GM12892 (cell line): ENCODE data around the gene HMX1.

ENCODE experiments used
- DNase-seq: peaks from one replicate; pipeline ENCODE4 v3.0.0; 2011; ENCODE audit not compliant: insufficient read length
- FAIRE-seq: peaks from 2 replicates; lab custom pipeline; 2011; peaks lifted over from hg19 to GRCh38; lab: Jason Lieb, UNC
- POLR2A ChIP-seq: IDR thresholded peaks from 2 replicates; pipeline ENCODE4 v1.6.1; 2011; ENCODE audit warnings: low read depth, low read length, control low read depth
- POLR2AphosphoS5 ChIP-seq: IDR thresholded peaks from 2 replicates; pipeline ENCODE4 v1.6.1; 2011; ENCODE audit warnings: low read depth, low read length, control low read depth
- TAF1 ChIP-seq: IDR thresholded peaks from 2 replicates; pipeline ENCODE4 v1.6.1; 2011; ENCODE audit warnings: low read depth, mild to moderate bottlenecking, control low read depth, low read length, borderline replicate concordance

The HMX1 gene

DNA sequence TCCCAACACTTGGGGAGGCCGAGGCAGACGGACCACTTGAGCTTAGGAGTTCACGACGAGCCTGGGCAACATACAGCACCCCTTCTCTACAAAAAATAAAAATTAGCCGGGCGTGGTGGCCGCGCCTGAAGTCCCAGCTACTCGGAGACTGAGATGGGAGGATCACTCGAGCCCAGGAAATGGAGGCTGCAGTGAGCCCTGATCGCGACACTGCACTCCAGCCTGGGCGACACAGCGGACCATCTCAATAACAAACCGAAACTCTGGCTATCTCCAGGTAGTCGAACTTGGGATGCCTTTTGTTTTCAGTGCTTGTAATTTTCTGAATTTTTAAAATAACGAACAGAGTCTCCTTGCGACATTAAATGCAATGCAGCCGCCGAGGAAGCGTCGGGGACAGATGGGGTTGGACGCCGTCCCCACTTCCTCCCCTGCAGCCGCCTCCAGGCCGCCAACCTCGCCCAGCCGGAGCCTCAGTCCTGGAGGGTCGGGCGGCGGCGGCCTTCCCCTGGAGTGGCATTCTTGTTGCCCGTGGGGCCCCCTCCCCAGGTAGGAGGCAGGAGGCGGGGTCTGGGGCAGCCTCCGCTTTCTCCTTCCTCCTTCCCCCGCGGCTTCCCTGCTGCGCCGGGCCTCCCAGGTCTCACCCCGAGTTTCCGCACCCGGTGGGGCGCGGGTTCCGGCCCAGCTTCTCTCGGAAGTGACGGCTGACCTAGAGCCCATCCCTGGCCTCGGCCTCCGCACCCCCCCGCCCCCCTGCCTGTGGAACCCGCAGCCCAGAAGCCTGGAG, 14.6 kb downstream of the HMX1 start:
- no peak for TF ChIP-seq POLR2A
- TF ChIP-seq TAF1 = no peak
- TF ChIP-seq POLR2AphosphoS5 = no peak
- DNase-seq (no peak), FAIRE-seq (no peak)

DNA sequence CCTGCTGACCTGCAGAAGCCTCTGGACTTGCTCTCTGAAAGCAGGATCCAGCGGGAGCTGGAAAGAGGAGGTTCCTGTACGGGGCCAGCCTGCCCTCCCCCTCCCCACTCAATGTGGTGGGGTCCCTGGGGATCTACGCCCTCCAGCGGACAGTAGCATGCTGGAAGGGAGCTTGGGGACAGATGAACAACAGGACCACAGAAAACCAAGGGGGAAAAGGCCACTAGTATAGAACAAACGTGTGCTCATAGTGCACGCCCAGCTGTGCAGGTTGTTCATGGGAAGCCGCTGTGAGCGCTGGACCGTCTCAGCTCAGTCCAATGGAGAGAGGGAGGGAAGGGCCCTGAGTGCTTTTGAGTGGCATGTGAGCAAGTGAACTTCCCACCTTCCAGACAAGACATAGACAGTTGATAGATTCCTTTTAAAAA, 15.8 kb downstream of the HMX1 start:
- FAIRE-seq (no peak), DNase-seq (no peak)
- TF ChIP-seq POLR2AphosphoS5 (no peak), TAF1 (no peak), POLR2A (no peak)

DNA sequence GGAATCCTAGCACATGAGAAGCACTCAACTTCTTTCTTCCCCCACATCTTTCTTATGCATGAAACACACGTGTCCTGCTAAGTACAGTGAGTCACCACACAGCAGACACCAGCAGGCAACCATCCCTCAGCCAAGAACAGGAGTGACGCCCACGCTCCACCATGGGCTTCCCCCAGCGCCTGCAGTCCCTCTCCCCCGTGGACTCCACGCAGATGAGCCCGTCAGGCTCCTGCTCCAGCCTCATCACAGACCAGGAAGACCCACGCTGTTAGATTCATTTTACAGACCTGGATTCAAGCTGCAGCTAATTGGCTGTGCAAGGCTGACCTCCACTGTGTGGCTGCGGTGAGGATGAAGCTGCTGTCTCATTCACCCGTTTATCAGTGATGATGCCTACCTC, 16.7 kb downstream of the HMX1 start:
- no peak for DNase-seq
- no peak for FAIRE-seq
- TF ChIP-seq POLR2AphosphoS5 (no peak), POLR2A (no peak), TAF1 (no peak)

DNA sequence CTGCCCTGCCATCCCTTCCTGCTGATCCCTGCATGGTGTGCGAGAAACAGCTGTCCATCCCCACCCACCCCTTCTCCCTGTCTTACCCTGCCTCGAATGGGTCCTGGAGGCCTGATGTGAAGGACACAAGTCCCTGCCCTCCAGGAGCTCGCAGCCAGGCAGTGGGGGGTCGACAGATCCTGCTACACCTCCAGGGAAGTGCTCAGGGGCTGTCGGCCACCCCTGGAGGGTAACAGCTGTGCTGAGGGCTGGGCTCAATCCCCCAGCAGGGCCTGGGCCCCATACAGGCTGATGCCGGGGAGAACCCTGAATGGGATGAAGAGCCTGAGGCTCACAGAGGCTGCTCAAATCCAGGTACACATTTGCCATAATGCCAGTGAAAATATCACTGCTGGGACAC, 17.6 kb downstream of the HMX1 start:
- no peak for TF ChIP-seq POLR2AphosphoS5
- DNase-seq (no peak), FAIRE-seq (no peak)

DNA sequence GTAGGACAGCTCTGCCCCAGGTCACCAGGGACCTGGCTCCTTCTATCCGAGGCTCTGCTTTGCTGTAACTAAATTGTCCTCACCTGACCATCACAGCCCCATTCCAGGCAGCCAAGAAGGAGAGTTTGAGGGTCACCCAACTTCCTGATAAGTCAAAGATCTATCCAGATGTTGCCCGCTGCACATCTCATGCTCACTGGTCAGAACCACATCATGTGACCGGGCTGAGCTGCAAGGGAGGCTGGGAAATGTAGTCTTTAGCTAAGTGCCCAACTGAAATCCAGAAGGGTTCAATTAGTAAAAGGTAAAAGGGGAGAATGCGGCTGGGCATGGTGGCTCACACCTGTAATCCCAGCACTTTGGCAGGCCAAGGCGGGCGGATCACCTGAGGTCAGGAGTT, 18.4 kb downstream of the HMX1 start:
- TF ChIP-seq POLR2A (no peak), POLR2AphosphoS5 (no peak), TAF1 (no peak)
- FAIRE-seq (no peak), DNase-seq (no peak)

DNA sequence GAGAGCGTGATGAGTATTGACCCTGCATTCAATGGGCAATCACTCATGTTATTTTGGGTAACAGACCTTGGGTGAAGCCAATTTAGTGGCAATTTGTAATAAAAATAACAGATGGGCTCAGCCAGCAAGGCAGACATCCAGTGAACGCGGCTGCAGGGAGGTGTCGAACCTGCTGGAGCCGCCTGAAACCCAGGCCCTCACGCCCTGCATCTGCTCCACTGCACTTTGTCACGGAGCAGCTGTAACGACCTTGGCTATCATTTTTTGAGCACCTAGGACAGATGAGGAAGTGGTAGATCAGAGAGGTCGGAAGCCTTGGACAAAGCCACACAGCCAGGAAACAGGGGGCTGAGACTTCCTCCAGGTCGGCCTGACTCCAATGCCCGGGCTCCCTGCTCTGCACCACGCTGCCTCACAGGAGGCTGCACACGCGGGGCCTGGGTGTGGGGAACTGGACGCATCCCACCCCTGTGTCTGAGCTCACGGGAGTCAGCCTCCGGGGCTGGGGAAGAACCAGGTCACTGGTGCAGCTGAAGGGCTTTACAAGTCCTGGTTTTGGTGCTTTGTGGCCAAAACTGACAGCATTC, 19.4 kb downstream of the HMX1 start:
- DNase-seq (no peak), FAIRE-seq (no peak)
- no peak for TF ChIP-seq POLR2A
- TF ChIP-seq TAF1 = no peak
- TF ChIP-seq POLR2AphosphoS5 = no peak

DNA sequence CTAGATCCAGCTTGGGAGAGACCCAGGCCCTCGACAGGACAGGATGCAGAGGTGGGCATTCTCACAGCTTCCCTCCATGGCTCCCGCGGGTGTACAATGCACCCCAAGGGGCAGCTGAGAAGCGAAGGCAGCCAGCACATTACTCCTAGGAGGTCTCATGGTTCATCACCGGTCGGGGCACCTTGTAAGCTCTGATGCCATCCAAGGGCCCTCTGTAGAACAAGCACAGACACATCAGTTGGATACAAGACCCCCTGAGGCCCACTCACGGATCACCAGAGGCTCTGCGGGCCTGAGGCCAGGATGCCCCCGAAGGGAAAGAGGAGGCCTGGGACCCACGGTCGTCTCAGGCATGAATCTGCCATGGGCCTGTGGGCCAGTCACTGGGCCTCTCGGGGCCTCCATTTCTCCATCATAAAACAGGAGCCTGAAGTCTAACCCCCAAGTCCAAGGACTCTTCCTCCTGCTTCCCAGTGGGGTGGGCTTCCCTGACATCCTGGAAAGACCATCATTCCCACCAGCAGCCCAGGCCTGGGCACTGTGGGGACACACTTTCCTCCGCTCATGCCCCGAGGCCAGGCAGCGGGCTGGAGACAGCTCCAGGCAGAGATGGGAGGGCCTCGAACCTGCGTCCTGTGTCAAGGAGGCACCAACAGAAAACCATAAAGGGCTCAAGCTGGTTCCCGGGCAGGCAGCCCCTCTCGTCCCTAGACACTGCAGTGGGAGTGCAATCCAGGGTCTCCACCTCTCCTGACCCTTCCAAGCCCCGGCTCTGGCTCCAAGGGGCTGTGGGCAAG, 20.1 kb downstream of the HMX1 start:
- no peak for FAIRE-seq
- TF ChIP-seq POLR2AphosphoS5 = no peak
- no peak for TF ChIP-seq TAF1
- TF ChIP-seq POLR2A = no peak
- DNase-seq = no peak

DNA sequence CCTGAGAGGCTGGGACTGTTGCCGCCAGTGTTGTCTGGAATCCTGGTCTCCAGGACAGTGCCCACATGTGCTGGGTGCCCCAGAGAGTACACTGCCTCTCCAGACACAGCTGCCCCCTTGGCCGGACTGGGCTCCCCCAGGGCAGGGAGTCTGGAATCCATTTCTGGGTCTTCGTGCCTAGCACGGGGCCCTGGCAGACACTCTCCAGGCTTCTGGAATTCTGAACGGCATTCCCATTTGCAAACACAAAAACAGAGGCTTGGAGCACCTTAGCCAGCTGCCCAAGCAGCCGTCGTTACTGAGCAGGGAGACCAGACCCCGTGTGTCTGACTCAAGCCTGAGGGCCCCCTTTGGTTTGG, 20.8 kb downstream of the HMX1 start:
- no peak for TF ChIP-seq POLR2AphosphoS5
- TF ChIP-seq POLR2A = no peak
- no peak for TF ChIP-seq TAF1
- FAIRE-seq (no peak), DNase-seq (no peak)

DNA sequence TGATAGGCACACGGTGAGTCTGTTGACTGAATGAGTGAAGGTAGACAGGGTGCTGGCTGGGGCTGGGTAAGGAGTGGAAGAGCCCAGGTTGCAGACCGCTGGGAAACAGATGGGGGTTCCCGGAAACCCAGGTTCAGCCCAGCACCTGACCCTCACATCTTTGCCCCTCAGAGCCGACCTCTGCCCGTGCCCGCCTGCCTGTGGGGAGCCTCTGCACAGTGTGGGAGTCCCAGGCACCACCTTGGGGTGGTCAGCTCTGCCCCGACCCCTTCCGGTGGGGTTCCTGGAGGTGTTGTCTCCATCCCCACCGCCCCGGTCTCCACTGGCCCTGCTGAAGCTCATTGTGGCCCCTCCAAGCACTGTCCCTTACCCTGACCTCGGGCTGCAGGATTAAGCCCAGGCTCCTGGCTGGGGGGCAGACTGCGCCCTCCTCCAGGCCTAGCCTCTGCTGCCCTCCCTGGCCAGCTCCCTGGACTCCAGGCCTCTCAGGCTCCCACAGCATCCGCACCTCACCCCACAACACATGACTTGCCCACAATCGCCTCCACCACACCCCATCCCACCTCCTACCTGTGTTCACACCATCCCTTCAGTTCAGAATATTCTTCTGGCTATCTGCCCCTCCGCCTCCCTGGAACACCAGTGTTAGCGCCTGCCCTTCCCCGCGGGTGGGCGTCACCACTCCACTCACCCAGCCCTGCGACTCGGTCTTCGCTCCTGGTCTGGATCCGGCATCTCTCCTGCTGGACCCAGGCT, 21.4 kb downstream of the HMX1 start:
- no peak for DNase-seq
- TF ChIP-seq POLR2A = no peak
- TF ChIP-seq POLR2AphosphoS5 = no peak
- TF ChIP-seq TAF1 = no peak
- FAIRE-seq = no peak

DNA sequence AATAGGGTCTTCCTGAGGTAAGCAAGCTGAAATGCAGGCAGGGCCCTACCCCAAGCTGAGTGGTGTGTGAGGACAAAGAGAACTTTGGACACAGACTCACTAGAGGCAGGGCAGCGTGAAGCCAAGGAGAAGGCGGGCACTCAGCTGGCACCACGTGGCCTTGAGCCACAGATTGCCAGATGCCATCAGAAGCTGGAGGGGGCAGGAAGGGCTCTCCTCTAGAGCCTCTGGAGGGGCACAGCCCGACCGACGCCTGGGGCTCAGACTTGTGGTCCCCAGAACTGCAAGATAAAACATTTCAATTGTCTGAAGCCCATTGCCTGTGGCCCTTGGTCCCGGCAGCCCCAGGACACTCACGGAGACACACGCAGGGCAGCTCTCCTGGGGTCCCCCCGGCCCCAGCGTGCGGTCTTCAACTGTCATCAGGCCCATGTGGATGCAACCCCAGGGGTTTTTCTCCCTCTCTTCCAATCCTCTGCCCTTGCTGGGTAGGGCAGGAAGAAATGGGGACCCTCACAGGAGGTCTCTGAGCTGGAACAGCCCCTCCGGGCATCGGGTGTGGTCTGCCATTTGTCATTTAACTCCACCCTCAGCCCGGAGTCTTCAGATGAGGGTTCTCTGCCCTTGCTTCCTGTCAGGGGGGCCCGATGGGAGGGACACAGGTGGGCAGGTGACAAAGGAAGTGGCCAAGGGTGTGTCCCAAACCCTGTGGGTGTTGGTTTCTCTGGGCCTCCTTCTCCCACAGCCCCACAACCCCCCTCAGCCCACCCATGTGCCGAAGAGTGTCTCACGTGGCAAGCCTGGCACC, 22.2 kb downstream of the HMX1 start:
- TF ChIP-seq POLR2AphosphoS5 = no peak
- DNase-seq (no peak), FAIRE-seq (no peak)

DNA sequence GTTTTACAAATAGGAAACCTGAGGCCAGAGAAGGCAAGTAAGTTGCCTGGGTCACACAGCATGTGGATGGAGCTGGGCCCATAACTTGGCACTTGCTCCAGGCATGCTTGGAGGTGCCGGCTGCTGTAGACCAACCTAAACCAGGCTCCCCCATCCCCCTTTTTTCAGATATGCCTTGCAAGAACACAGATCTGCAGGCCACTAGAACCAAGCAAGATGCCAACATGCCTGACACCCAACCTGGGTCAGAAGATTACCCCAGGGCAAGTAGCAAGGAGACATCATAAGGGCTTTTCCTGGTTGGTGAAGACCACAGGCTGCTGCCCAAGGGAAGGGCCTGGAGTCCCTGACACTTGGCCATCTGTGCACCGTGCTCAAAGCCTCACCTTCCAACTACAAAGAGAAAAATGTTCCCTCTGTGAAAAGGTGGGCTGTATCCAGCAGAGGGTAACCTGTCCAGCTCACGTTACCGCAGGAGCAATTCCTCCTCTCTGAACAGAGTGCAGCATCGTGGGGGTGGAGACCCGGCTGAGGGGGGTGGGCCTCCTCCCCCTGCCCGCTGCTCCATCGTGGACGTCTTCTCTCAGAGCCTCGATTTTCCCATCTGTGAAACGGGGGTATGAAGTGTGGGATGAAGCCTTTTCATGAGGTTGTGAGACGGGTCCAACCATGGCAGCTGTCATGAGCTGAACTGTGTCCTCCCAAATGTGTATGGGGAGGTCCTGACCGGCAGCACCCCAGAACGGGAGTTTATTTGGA, 23.0 kb downstream of the HMX1 start:
- FAIRE-seq (no peak), DNase-seq (no peak)
- TF ChIP-seq TAF1 (no peak), POLR2A (no peak), POLR2AphosphoS5 (no peak)
